DMS79 treated with DMSO at 0.1 percent for 48 hours (cell line): ENCODE results near the gene ZNF280C.
A peak's percentile ranks its signal among the peaks of the same experiment; 100 is the strongest.
"Not testable (repeated sequence)": the region's sequence is repeated elsewhere in the genome, so short reads cannot be mapped to it uniquely, and the experiment has no call there.

Experiments
- DNase-seq: peaks from one replicate; lab custom pipeline; 2025; lab: John Stamatoyannopoulos, UW

Gene ZNF280C

GRCh38 chrX:130268449-130269170, at the start of gene ZNF280C:
Gene ZNF280C, minus strand, starts transcription at chrX:130268899. Its CDS starts 8,450 bp downstream, at chrX:130260449.
- peak; percentile 77 for DNase-seq

- DNase-seq = no peak
Measured at GRCh38 chrX:130304587-130305368, 36.1 kb upstream of the ZNF280C start.

GRCh38 chrX:130301977-130302376, 33.3 kb upstream of the ZNF280C start:
- no peak for DNase-seq

GRCh38 chrX:130301405-130301804, 32.7 kb upstream of the ZNF280C start:
- no peak for DNase-seq

GRCh38 chrX:130300010-130300282, 31.2 kb upstream of the ZNF280C start:
- DNase-seq = no peak

GRCh38 chrX:130299279-130300009, 30.7 kb upstream of the ZNF280C start:
- peak; percentile 55 for DNase-seq

- DNase-seq = no peak
Measured at GRCh38 chrX:130296743-130297142, 28.0 kb upstream of the ZNF280C start.

GRCh38 chrX:130296297-130296678, 27.6 kb upstream of the ZNF280C start:
- no peak for DNase-seq

GRCh38 chrX:130295519-130296296, 27.0 kb upstream of the ZNF280C start:
- no peak for DNase-seq

GRCh38 chrX:130287071-130287770, 18.5 kb upstream of the ZNF280C start:
- DNase-seq = no peak

GRCh38 chrX:130285710-130286109, 17.0 kb upstream of the ZNF280C start:
- no peak for DNase-seq

GRCh38 chrX:130285069-130285620, 16.4 kb upstream of the ZNF280C start:
- DNase-seq = no peak

- no peak for DNase-seq
Measured at GRCh38 chrX:130282151-130282550, 13.5 kb upstream of the ZNF280C start.

GRCh38 chrX:130280901-130281300, 12.2 kb upstream of the ZNF280C start:
- DNase-seq = no peak

- peak; percentile 2 for DNase-seq
Measured at GRCh38 chrX:130272253-130272652, 3.6 kb upstream of the ZNF280C start.

GRCh38 chrX:130269391-130269790, 692 bp upstream of the ZNF280C start:
- DNase-seq = not testable (repeated sequence)

- peak; percentile 28 for DNase-seq
Measured at GRCh38 chrX:130267956-130268448, 697 bp downstream of the ZNF280C start.

GRCh38 chrX:130264573-130264972, 4.1 kb downstream of the ZNF280C start:
- no peak for DNase-seq

GRCh38 chrX:130263016-130263415, 5.7 kb downstream of the ZNF280C start:
- no peak for DNase-seq

GRCh38 chrX:130262231-130262630, 6.5 kb downstream of the ZNF280C start:
- no peak for DNase-seq

- DNase-seq = no peak
Measured at GRCh38 chrX:130261296-130261893, 7.3 kb downstream of the ZNF280C start.
